ENCODE measurements around the gene TOB1.

TOB1 gene

GRCh38 chr17:50822550-50822949, 43.6 kb downstream of the TOB1 start:
- no peak overlapping the region for H3K4me3 ChIP-seq (ENCODE audit: low read depth, low read length)
- no peak for DNase-seq (ENCODE audit: low read depth)
- no peak for TF ChIP-seq CTCF (IDR thresholded peaks at IDR 0.05; ENCODE audit: insufficient read depth, low read depth, low read length, missing control alignments)

- no peak for DNase-seq (ENCODE audit: low read depth)
- no peak for TF ChIP-seq CTCF (IDR thresholded peaks at IDR 0.05; ENCODE audit: insufficient read depth, low read depth, low read length, missing control alignments)
- no peak overlapping the region for H3K4me3 ChIP-seq (ENCODE audit: low read depth, low read length)
Observed at GRCh38 chr17:50820651-50821050, 45.5 kb downstream of the TOB1 start.

- H3K4me3 ChIP-seq (ENCODE audit: low read depth, low read length), result no peak overlapping the region
- peak; percentile 62 for DNase-seq (ENCODE audit: low read depth)
- no peak for TF ChIP-seq CTCF (IDR thresholded peaks at IDR 0.05; ENCODE audit: insufficient read depth, low read depth, low read length, missing control alignments)
Observed at GRCh38 chr17:50818921-50819657, 47.1 kb downstream of the TOB1 start.

GRCh38 chr17:50818261-50818660, 47.9 kb downstream of the TOB1 start:
- DNase-seq (ENCODE audit: low read depth), result no peak
- TF ChIP-seq CTCF (IDR thresholded peaks at IDR 0.05; ENCODE audit: insufficient read depth, low read depth, low read length, missing control alignments), result no peak
- no peak overlapping the region for H3K4me3 ChIP-seq (ENCODE audit: low read depth, low read length)

GRCh38 chr17:50817838-50818237, 48.3 kb downstream of the TOB1 start:
- no peak for DNase-seq (ENCODE audit: low read depth)
- no peak overlapping the region for H3K4me3 ChIP-seq (ENCODE audit: low read depth, low read length)
- TF ChIP-seq CTCF (IDR thresholded peaks at IDR 0.05; ENCODE audit: insufficient read depth, low read depth, low read length, missing control alignments), result no peak

- no peak overlapping the region for H3K4me3 ChIP-seq (ENCODE audit: low read depth, low read length)
- peak; percentile 77 for TF ChIP-seq CTCF (IDR thresholded peaks at IDR 0.05; ENCODE audit: insufficient read depth, low read depth, low read length, missing control alignments)
- peak; percentile 59 for DNase-seq (ENCODE audit: low read depth)
Observed at GRCh38 chr17:50816771-50817751, 49.1 kb downstream of the TOB1 start.

All from GM12865 (cell line).